Measurements from ENCODE around the gene PBX3.
"Not testable (repeated sequence)": the region's sequence is repeated elsewhere in the genome, so short reads cannot be mapped to it uniquely, and the experiment has no call there.

PBX3 gene

GRCh38 chr9:125774106-125774505, 26.9 kb downstream of the PBX3 start:
- no peak for DNase-seq

GRCh38 chr9:125776789-125777188, 29.6 kb downstream of the PBX3 start:
- not testable (repeated sequence) for DNase-seq

GRCh38 chr9:125778538-125779219, 31.5 kb downstream of the PBX3 start:
- DNase-seq: not testable (repeated sequence)

GRCh38 chr9:125779220-125779565, 32.0 kb downstream of the PBX3 start:
- DNase-seq: not testable (repeated sequence)

GRCh38 chr9:125782718-125783117, 35.5 kb downstream of the PBX3 start:
- no peak for DNase-seq

GRCh38 chr9:125784286-125785049, 37.3 kb downstream of the PBX3 start:
- no peak for DNase-seq

- peak in 6 of 56 donors; percentile 4 to 18 (median 7) for DNase-seq
Measured at GRCh38 chr9:125785248-125785751, 38.1 kb downstream of the PBX3 start.

- DNase-seq: no peak
Measured at GRCh38 chr9:125787715-125788114, 40.5 kb downstream of the PBX3 start.

GRCh38 chr9:125789196-125789595, 42.0 kb downstream of the PBX3 start:
- DNase-seq: no peak

GRCh38 chr9:125794708-125795107, 47.5 kb downstream of the PBX3 start:
- DNase-seq: no peak

GRCh38 chr9:125795970-125796596, 48.9 kb downstream of the PBX3 start:
- no peak for DNase-seq

- no peak for DNase-seq
Measured at GRCh38 chr9:125797930-125798329, 50.8 kb downstream of the PBX3 start.

GRCh38 chr9:125803526-125803925, 56.4 kb downstream of the PBX3 start:
- no peak for DNase-seq

GRCh38 chr9:125805057-125805456, 57.9 kb downstream of the PBX3 start:
- no peak for DNase-seq

- DNase-seq: no peak
Measured at GRCh38 chr9:125805586-125805985, 58.4 kb downstream of the PBX3 start.

GRCh38 chr9:125807079-125807478, 59.9 kb downstream of the PBX3 start:
- DNase-seq: no peak

GRCh38 chr9:125810161-125810560, 63.0 kb downstream of the PBX3 start:
- no peak for DNase-seq

- DNase-seq: no peak
Measured at GRCh38 chr9:125811002-125811401, 63.8 kb downstream of the PBX3 start.

- DNase-seq: no peak
Measured at GRCh38 chr9:125812403-125812802, 65.2 kb downstream of the PBX3 start.

- no peak for DNase-seq
Measured at GRCh38 chr9:125815568-125815967, 68.4 kb downstream of the PBX3 start.

- no peak for DNase-seq
Measured at GRCh38 chr9:125816321-125816720, 69.1 kb downstream of the PBX3 start.

GRCh38 chr9:125820100-125820804, 73.1 kb downstream of the PBX3 start:
- DNase-seq: no peak
